HG03378 (cell line): ENCODE measurements around the gene ARHGEF4.

Experiments
- ATAC-seq: cut with Tn5 transposase; IDR thresholded peaks from one replicate; pipeline ENCODE4 v1.9.1; 2021; ENCODE audit warnings: mild to moderate bottlenecking, moderate library complexity; ENCODE audit not compliant: unreplicated experiment

Gene ARHGEF4

GRCh38 chr2:131005216-131005935 is 168.7 kb downstream of the ARHGEF4 start:
- ATAC-seq, result no peak

DNA sequence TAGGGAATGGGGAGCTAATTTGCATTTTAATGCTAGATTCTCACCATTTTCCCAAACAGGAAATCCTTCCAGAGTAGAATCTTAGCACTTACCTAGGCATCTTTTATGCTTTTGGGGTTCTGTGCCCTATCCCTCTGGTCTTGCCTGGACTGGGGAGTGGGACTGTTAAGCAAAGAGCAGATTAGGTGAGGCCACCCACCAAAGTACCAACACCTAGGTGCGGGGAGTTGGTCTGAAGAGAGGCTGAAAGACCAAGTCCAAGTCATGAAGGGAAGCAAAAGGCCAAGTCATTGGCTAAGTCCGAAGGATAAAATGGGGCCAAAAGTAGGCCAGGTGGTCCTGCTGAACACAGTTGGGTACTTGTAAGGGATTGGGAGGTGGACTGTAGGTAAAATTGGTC is 169.8 kb downstream of the ARHGEF4 start:
- no peak for ATAC-seq

- ATAC-seq, result no peak
These were observed 172.3 kb downstream of the ARHGEF4 start for GRCh38 chr2:131008967-131009366.

- no peak for ATAC-seq
These were observed 173.2 kb downstream of the ARHGEF4 start for GRCh38 chr2:131009713-131010475.

DNA sequence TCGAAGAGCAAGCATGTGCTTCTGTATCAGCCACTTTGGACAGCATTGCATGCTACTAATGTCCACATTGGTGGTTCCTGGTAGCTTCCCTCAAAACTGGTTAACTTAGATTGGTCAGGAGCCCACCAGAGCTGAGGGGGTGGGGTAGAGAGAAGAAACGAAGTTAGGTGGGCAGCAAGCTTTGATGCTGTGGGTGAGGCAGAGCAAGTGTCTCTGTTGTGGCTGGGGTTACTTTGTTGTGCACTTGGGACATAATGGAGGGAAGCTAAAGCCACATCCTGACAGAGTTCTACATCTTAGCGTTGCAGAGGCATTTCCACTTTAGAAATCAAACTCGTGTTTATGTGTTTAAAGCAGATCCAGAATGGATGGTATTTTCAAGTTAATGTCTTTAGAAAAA is 173.9 kb downstream of the ARHGEF4 start:
- ATAC-seq, result no peak

- ATAC-seq, result no peak
These were observed 174.8 kb downstream of the ARHGEF4 start for GRCh38 chr2:131011486-131011885.

GRCh38 chr2:131014141-131014540 is 177.4 kb downstream of the ARHGEF4 start:
- ATAC-seq, result no peak

DNA sequence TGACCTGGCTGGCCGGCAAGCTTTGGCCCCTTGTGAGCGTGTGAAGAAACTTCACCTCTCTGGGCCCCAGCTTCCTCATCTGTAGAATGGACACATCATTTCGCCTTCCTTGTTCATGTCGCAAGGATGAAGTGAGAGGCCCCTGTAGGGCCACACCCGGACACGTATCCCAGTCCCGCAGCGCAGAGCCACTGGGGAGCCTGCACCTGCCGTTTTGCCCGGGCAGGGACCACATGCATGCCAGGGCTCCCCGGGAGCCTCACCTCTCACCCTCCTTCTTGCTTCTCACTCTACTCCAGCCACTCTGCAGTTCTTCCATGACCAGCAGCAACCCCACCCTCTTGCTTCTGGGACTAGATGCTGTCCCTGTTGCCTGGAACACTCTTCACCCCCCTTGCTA is 179.1 kb downstream of the ARHGEF4 start:
- no peak for ATAC-seq

GRCh38 chr2:131016826-131017741 is 180.4 kb downstream of the ARHGEF4 start:
- no peak for ATAC-seq

- ATAC-seq, result no peak
These were observed 186.0 kb downstream of the ARHGEF4 start for GRCh38 chr2:131022731-131023130.

DNA sequence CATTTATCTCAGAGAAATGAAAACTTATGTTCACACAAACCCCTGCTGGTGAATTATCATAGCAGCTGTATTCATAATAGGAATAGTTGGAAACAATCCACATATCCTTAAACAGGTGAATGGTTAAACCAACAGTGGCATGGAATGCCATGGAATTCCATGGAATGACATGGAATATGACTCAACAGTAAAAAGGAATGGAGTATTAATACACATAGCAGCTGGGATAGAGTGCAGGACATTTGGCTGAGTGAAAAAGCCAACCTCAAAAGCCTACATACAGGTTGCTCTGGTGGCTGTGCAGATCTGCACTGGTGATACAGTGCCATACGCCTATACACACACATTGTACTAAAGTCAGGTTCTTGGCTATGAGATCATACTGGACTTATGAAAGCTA is 187.0 kb downstream of the ARHGEF4 start:
- ATAC-seq, result no peak

- ATAC-seq, result no peak
These were observed 190.2 kb downstream of the ARHGEF4 start for GRCh38 chr2:131026919-131027318.

- no peak for ATAC-seq
These were observed 191.1 kb downstream of the ARHGEF4 start for GRCh38 chr2:131027566-131028528.

DNA sequence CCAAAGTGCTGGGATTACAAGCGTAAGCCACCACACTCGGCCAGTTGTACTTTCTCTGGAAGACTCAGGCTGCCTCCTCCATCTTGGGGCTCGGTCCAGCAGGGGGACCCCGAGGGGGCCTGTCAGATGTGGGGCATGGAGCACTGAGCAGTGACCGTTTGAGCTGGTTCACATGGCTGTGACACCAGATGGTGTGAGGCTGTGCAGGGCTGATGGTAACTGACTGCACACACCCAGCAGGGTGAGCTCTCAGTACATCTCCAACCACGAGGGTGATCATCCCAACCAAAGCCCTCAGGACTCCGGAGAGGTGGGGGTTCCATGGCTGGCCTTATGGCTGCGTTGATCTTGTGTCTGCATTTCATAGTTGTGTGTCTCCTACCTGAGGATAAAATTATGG is 193.1 kb downstream of the ARHGEF4 start:
- ATAC-seq, result no peak

DNA sequence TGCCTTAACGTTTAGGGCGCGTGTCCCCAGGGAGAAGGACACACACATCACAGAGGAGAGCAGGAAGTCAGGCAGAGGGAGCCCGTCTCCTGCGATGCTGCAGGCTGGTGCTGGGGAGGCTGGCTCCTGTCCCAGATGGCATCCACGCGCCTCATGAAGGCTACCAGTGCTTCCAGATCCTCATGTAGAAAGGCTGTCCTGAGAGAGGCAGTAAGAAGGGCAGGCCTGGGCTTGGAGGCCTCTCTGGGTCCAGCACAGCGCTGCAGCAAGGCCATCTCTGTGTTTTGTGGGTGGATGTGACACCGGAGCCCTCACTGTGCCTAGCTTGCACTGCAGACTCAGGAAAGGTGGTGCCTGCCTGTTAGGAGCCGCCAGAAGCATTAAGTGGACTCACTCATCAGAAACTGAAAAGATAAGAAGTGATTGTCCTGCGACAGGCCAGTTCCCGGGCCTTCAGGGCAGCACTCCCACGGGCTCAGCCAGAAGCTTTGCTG is 193.8 kb downstream of the ARHGEF4 start:
- ATAC-seq, result no peak

DNA sequence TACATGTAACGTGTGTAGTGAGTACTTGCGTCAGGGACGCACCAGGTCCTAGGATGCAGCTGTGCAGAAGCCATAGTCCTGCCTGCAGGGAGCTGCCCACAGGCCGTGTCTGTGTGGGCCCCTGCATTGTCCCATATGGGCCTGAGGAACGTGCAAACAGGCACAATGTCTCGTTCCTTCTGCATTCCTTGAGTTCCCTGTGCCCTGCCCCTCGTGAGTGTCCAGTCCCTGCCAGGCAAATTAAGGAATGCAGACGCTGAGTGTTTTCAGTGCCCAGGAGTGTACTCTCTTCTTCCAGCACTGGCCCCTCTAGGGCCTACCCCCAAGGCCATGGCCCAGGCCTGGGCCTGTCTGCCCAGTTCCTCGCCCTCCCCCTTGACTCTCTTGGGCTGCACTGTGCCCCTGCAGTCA is 194.7 kb downstream of the ARHGEF4 start:
- ATAC-seq, result no peak

DNA sequence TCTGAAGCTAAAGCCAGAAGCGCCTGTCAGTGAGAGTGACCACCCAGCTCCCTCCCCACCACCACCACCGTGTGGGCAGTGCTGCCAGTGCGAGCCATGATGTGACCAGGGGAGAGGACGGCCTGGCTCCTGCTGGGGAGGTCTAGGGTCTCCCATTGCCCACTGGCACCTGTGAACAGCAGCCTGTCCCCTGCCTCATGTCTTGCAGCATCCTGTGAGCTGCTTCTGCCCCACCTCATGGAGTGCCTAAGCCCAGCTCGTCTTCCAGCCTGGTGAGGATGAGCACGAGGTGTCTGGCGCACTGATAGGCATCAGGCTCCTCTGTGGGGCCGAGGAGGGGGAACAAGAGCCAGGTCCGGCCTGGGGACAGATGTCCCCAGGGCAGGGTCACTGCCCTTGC is 195.2 kb downstream of the ARHGEF4 start:
- no peak for ATAC-seq

GRCh38 chr2:131032393-131032836 is 195.7 kb downstream of the ARHGEF4 start:
- no peak for ATAC-seq

DNA sequence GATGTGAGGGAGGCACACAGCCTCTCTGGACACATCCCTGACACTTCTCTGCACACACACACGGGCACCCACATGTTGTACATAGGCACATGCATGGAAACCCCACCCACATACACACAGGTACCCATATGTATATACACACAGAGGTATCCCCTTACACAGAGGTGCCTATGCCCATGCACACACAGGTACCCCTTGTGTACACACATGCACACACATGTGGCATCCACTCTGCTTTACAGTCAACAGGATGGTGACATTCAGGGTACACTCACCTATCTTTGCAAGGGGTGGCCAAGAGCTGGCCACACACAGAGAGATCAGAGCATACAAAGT is 197.0 kb downstream of the ARHGEF4 start:
- no peak for ATAC-seq
